Panc1 (cell line): ENCODE measurements around the gene ARHGAP45.

ENCODE experiments used
- CTCF ChIP-seq: fragments of 450-650 bp; IDR thresholded peaks from 2 replicates; pipeline ENCODE4 v1.5.1; 2017; ENCODE audit warnings: mild to moderate bottlenecking
- POLR2AphosphoS5 ChIP-seq: IDR thresholded peaks from 2 replicates; pipeline ENCODE4 v1.6.1; 2012; ENCODE audit warnings: mild to moderate bottlenecking, low read depth, low read length, moderate library complexity
- REST ChIP-seq, 2 experiments: IDR thresholded peaks; 2 replicates each; pipeline ENCODE4 v1.6.1; 2011 to 2012; ENCODE audit warnings: low read depth in 2 of 2, control low read depth in 1 of 2, low read length in 1 of 2, mild to moderate bottlenecking in 1 of 2, moderate library complexity in 1 of 2; ENCODE audit not compliant: insufficient read depth in 1 of 2
- SIN3A ChIP-seq: IDR thresholded peaks from 2 replicates; pipeline ENCODE4 v1.6.1; 2012; ENCODE audit warnings: low read depth, mild to moderate bottlenecking, low read length, moderate library complexity, borderline replicate concordance; ENCODE audit not compliant: insufficient read depth

- TF ChIP-seq CTCF: no peak
- TF ChIP-seq SIN3A: no peak
- TF ChIP-seq POLR2AphosphoS5: no peak; the same call in 1 of the 2 replicates
- no peak for TF ChIP-seq REST (IDR thresholded peaks at IDR 0.05; ENCODE audit: insufficient read depth in 1 of 2, low read depth in 2 of 2, low read length in 1 of 2)
These were observed 17.3 kb downstream of the ARHGAP45 start for GRCh38 chr19:1084024-1084868.
